HG02840 (cell line): ENCODE data around the gene CHST15.
"Not testable (repeated sequence)": the region's sequence is repeated elsewhere in the genome, so short reads cannot be mapped to it uniquely, and the experiment has no call there.

Experiments used
- ATAC-seq: cut with Tn5 transposase; IDR thresholded peaks from one replicate; pipeline ENCODE4 v1.9.1; 2021; ENCODE audit warnings: mild to moderate bottlenecking, moderate library complexity, moderate number of reproducible peaks; ENCODE audit not compliant: unreplicated experiment, low FRiP score

Gene CHST15

GRCh38 chr10:124100124-124100523 lies 6.7 kb upstream of the CHST15 start:
- no peak for ATAC-seq

- no peak for ATAC-seq
Measured at GRCh38 chr10:124099604-124100003, 6.2 kb upstream of the CHST15 start.

GRCh38 chr10:124098575-124098974 lies 5.2 kb upstream of the CHST15 start:
- no peak for ATAC-seq

- ATAC-seq = no peak
Measured at GRCh38 chr10:124097883-124098282, 4.5 kb upstream of the CHST15 start.

- no peak for ATAC-seq
Measured at GRCh38 chr10:124096494-124096893, 3.1 kb upstream of the CHST15 start.

- ATAC-seq = not testable (repeated sequence)
Measured at GRCh38 chr10:124095801-124096200, 2.4 kb upstream of the CHST15 start.

GRCh38 chr10:124095096-124095495 lies 1.7 kb upstream of the CHST15 start:
- ATAC-seq = no peak

GRCh38 chr10:124094419-124094785 lies 1.0 kb upstream of the CHST15 start:
- ATAC-seq = no peak

- ATAC-seq = not testable (repeated sequence)
Measured at GRCh38 chr10:124093774-124094418, 498 bp upstream of the CHST15 start.

GRCh38 chr10:124092250-124092859 lies 1.0 kb downstream of the CHST15 start:
- no peak for ATAC-seq

- ATAC-seq = no peak
Measured at GRCh38 chr10:124091646-124092249, 1.6 kb downstream of the CHST15 start.

- no peak for ATAC-seq
Measured at GRCh38 chr10:124090601-124091209, 2.7 kb downstream of the CHST15 start.

- ATAC-seq = no peak
Measured at GRCh38 chr10:124089859-124090258, 3.5 kb downstream of the CHST15 start.

GRCh38 chr10:124088915-124089314 lies 4.5 kb downstream of the CHST15 start:
- no peak for ATAC-seq

GRCh38 chr10:124087672-124088634 lies 5.4 kb downstream of the CHST15 start:
- no peak for ATAC-seq

GRCh38 chr10:124086787-124087671 lies 6.4 kb downstream of the CHST15 start:
- ATAC-seq = no peak

- ATAC-seq = no peak
Measured at GRCh38 chr10:124086097-124086710, 7.2 kb downstream of the CHST15 start.

- ATAC-seq = no peak
Measured at GRCh38 chr10:124085680-124086079, 7.7 kb downstream of the CHST15 start.

- no peak for ATAC-seq
Measured at GRCh38 chr10:124084708-124085107, 8.7 kb downstream of the CHST15 start.
